ENCODE results near the gene ADAMTS1.

Gene ADAMTS1

GRCh38 chr21:26813426-26813998 is 31.7 kb downstream of the ADAMTS1 start:
- DNase-seq (ENCODE audit: low read depth in 2 of 2, low spot score in 1 of 2), result no peak

- no peak for DNase-seq (ENCODE audit: low read depth in 2 of 2, low spot score in 1 of 2)
These were observed 33.0 kb downstream of the ADAMTS1 start for GRCh38 chr21:26812173-26812572.

GRCh38 chr21:26811482-26811881 is 33.7 kb downstream of the ADAMTS1 start:
- no peak for DNase-seq (ENCODE audit: low read depth in 2 of 2, low spot score in 1 of 2)

- DNase-seq (ENCODE audit: low read depth in 2 of 2, low spot score in 1 of 2), result no peak
These were observed 34.4 kb downstream of the ADAMTS1 start for GRCh38 chr21:26810676-26811415.

- DNase-seq (ENCODE audit: low read depth in 2 of 2, low spot score in 1 of 2), result no peak
These were observed 34.9 kb downstream of the ADAMTS1 start for GRCh38 chr21:26810266-26810665.

- DNase-seq (ENCODE audit: low read depth in 2 of 2, low spot score in 1 of 2), result no peak
These were observed 35.5 kb downstream of the ADAMTS1 start for GRCh38 chr21:26809745-26810144.

- DNase-seq (ENCODE audit: low read depth in 2 of 2, low spot score in 1 of 2), result no peak
These were observed 38.4 kb downstream of the ADAMTS1 start for GRCh38 chr21:26806801-26807295.

GRCh38 chr21:26804895-26805609 is 40.2 kb downstream of the ADAMTS1 start:
- no peak for DNase-seq (ENCODE audit: low read depth in 2 of 2, low spot score in 1 of 2)

- DNase-seq (ENCODE audit: low read depth in 2 of 2, low spot score in 1 of 2), result no peak
These were observed 43.7 kb downstream of the ADAMTS1 start for GRCh38 chr21:26801498-26801897.

- no peak for DNase-seq (ENCODE audit: low read depth in 2 of 2, low spot score in 1 of 2)
These were observed 44.2 kb downstream of the ADAMTS1 start for GRCh38 chr21:26800970-26801431.

- DNase-seq (ENCODE audit: low read depth in 2 of 2, low spot score in 1 of 2), result no peak
These were observed 44.8 kb downstream of the ADAMTS1 start for GRCh38 chr21:26800455-26800854.

GRCh38 chr21:26800001-26800400 is 45.2 kb downstream of the ADAMTS1 start:
- DNase-seq (ENCODE audit: low read depth in 2 of 2, low spot score in 1 of 2), result no peak

GRCh38 chr21:26798856-26799751 is 46.1 kb downstream of the ADAMTS1 start:
- DNase-seq (ENCODE audit: low read depth in 2 of 2, low spot score in 1 of 2), result no peak

GRCh38 chr21:26797878-26798456 is 47.2 kb downstream of the ADAMTS1 start:
- DNase-seq (ENCODE audit: low read depth in 2 of 2, low spot score in 1 of 2), result no peak

GRCh38 chr21:26795866-26796329 is 49.3 kb downstream of the ADAMTS1 start:
- DNase-seq (ENCODE audit: low read depth in 2 of 2, low spot score in 1 of 2), result no peak

GRCh38 chr21:26795412-26795805 is 49.8 kb downstream of the ADAMTS1 start:
- no peak for DNase-seq (ENCODE audit: low read depth in 2 of 2, low spot score in 1 of 2)

GRCh38 chr21:26794597-26795411 is 50.4 kb downstream of the ADAMTS1 start:
- no peak for DNase-seq (ENCODE audit: low read depth in 2 of 2, low spot score in 1 of 2)

GRCh38 chr21:26790296-26790695 is 54.9 kb downstream of the ADAMTS1 start:
- DNase-seq (ENCODE audit: low read depth in 2 of 2, low spot score in 1 of 2), result no peak

GRCh38 chr21:26788790-26789189 is 56.4 kb downstream of the ADAMTS1 start:
- no peak for DNase-seq (ENCODE audit: low read depth in 2 of 2, low spot score in 1 of 2)
